ENCODE results near the gene RBM12. TPM values are rescaled to one million over a fixed set of nuclear protein-coding genes. Genes with fewer than 3 reads are reported as not detected.

Gene RBM12
- total RNA-seq, 1 donor from 2014 or later, result 139 TPM

DNA sequence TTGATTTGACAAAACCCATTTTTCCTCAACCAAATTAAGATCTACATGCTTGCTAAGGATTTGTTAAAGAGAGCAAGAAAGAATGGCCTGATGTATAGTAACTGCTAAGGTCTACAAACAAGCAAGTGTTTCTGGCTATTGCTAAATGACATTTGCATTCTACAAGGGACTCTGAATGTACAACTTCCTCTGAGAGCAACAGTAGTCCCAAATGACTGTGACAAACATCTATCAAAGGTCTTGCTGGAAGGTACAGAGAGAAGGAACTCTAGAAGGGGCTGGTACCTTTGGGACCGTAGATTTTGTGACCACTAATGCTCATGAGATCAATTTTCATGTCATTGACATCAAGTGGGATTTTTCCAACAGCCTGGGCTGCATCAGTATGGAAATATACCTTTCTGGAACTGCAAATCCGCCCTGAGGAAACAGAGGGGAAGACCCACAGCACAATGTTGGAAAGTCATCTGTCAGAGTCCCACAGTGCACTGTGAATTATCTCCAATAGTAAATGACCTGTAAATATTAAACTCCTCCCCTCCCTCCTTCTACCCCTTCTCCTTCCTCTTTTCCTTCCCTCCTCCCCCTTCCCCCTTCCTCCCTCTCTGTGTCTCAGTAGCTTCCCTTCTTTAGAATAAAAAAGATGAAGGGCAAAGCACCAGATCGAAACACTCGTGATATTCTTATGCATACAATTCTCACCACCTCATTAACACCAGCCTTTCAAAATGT, 15.9 kb upstream of the RBM12 start:
- ChIA-PET POLR2A (interaction anchor here (0.5 to 1.6 kb wide), 4 partner anchors 17 to 95 kb away, joined by 3 to 10 read pairs (median 5); partner anchors contain the start of gene RBM39), CTCF (no interaction called here)
- DNase-seq, result no peak
- H3K4me1 Mint-ChIP-seq, result peaks cover 14% of the 10 kb centered on the region
- intact Hi-C loops (cut with micrococcal nuclease), result no loop called here
- H3K9me3 Mint-ChIP-seq, result no peaks in the 10 kb centered on the region
- H3K4me3 Mint-ChIP-seq, result peak overlapping the region; percentile 2
- H3K27ac Mint-ChIP-seq, result peak overlapping the region; percentile 57
- peak; percentile 78 for ATAC-seq (ENCODE audit: low read depth)
- TF ChIP-seq, protein P1, sequence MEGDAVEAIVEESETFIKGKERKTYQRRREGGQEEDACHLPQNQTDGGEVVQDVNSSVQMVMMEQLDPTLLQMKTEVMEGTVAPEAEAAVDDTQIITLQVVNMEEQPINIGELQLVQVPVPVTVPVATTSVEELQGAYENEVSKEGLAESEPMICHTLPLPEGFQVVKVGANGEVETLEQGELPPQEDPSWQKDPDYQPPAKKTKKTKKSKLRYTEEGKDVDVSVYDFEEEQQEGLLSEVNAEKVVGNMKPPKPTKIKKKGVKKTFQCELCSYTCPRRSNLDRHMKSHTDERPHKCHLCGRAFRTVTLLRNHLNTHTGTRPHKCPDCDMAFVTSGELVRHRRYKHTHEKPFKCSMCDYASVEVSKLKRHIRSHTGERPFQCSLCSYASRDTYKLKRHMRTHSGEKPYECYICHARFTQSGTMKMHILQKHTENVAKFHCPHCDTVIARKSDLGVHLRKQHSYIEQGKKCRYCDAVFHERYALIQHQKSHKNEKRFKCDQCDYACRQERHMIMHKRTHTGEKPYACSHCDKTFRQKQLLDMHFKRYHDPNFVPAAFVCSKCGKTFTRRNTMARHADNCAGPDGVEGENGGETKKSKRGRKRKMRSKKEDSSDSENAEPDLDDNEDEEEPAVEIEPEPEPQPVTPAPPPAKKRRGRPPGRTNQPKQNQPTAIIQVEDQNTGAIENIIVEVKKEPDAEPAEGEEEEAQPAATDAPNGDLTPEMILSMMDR (IDR thresholded peaks at IDR 0.05), result no peak
- H3K36me3 Mint-ChIP-seq (ENCODE audit: low read depth), result peaks cover 25% of the 10 kb centered on the region
- no peaks in the 10 kb centered on the region for H3K27me3 Mint-ChIP-seq

DNA sequence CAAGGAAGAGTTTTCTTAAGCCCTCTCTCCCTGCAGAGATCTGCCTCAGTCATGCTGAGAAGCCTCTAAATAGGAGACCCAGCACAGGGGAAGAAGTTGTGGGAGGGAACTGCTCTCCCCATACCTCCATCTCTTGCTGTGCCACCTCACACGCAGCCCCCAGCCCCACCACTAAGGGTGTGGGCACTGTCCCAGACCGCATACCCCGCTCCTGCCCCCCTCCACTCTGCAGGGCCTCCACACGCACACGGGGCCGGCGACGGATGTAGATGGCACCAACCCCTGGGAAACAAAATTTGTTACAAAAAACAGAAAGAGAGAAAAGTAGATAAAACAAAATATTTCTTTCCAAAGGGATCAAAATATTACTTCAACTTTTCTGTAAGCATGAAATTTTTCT, 10.2 kb upstream of the RBM12 start:
- H3K4me1 Mint-ChIP-seq, result peaks cover under 1% of the 10 kb centered on the region
- H3K36me3 Mint-ChIP-seq (ENCODE audit: low read depth), result peaks cover 49% of the 10 kb centered on the region
- no peak overlapping the region for H3K27ac Mint-ChIP-seq
- no peak overlapping the region for H3K4me3 Mint-ChIP-seq
- ChIA-PET CTCF (no interaction called here), POLR2A (interaction anchor here (0.6 kb wide), 1 partner anchor 144 kb away, joined by 4 read pairs; no protein-coding TSS in a partner anchor)
- H3K9me3 Mint-ChIP-seq, result no peaks in the 10 kb centered on the region
- DNase-seq (no peak), ATAC-seq (ENCODE audit: low read depth) (no peak)
- intact Hi-C loops (cut with micrococcal nuclease), result no loop called here
- TF ChIP-seq, protein P1 (IDR thresholded peaks at IDR 0.05), result no peak
- no peaks in the 10 kb centered on the region for H3K27me3 Mint-ChIP-seq

DNA sequence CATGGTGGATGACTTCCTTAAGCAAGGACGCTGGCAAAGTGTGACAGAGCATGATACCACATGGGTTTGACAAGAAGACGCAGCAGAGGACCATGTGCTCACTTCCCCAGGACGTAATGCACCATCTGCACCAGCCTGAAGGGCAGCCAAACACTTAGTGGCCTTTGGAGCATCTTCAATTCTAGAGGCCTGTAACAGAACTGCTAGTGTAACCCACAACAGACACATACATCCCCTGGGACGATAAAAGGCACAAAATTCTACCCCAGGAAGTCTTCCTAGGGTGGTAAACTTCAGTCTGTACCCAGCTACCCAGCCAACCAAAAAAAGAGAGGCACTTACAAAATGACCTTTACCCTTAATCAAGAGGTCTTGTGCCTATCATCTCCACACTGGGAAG, 9.2 kb upstream of the RBM12 start:
- H3K4me1 Mint-ChIP-seq, result no peaks in the 10 kb centered on the region
- ChIA-PET POLR2A (no interaction called here), CTCF (no interaction called here)

DNA sequence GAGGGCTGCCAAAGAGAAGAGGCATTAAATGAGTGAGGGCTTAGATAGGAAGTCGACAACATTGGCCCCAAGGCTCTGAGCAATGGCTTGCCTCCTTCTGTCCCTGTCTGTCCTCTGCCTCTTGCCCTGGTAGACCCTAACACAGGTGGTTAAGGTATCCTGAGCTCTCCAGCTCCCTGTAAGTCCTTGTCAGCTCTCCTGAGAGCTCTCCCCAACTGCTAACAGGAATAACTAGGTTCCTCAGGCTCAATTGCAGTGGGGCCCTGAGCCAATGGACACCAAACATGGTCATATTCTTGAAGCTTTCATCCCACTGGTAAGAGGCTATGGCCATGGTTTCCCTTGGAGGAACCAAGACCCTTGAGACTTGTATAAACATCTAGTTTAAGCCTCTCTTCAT, 5.0 kb upstream of the RBM12 start:
- TF ChIP-seq, protein P1 (IDR thresholded peaks at IDR 0.05), result no peak
- no peaks in the 10 kb centered on the region for H3K9me3 Mint-ChIP-seq
- H3K27ac Mint-ChIP-seq, result no peak overlapping the region
- POLR2A ChIA-PET, result interaction anchor here (0.5 kb wide), 2 partner anchors 11 to 150 kb away, joined by 3 to 4 read pairs; no protein-coding TSS in a partner anchor
- peaks cover 59% of the 10 kb centered on the region for H3K36me3 Mint-ChIP-seq (ENCODE audit: low read depth)
- no peaks in the 10 kb centered on the region for H3K27me3 Mint-ChIP-seq
- no peak for ATAC-seq (ENCODE audit: low read depth)
- no peak for DNase-seq
- H3K4me1 Mint-ChIP-seq, result peaks cover 5% of the 10 kb centered on the region
- intact Hi-C loops (cut with micrococcal nuclease), result no loop called here
- no peak overlapping the region for H3K4me3 Mint-ChIP-seq
- CTCF ChIA-PET, result no interaction called here

More for the DNA sequence above, 9.2 kb upstream of the RBM12 start:
- H3K4me3 Mint-ChIP-seq, result no peak overlapping the region
- no peaks in the 10 kb centered on the region for H3K27me3 Mint-ChIP-seq
- no peaks in the 10 kb centered on the region for H3K9me3 Mint-ChIP-seq
- intact Hi-C loops (cut with micrococcal nuclease), result no loop called here
- no peak for ATAC-seq (ENCODE audit: low read depth)
- no peak for DNase-seq
- peaks cover 55% of the 10 kb centered on the region for H3K36me3 Mint-ChIP-seq (ENCODE audit: low read depth)
- no peak overlapping the region for H3K27ac Mint-ChIP-seq
- TF ChIP-seq, protein P1 (IDR thresholded peaks at IDR 0.05), result no peak

DNA sequence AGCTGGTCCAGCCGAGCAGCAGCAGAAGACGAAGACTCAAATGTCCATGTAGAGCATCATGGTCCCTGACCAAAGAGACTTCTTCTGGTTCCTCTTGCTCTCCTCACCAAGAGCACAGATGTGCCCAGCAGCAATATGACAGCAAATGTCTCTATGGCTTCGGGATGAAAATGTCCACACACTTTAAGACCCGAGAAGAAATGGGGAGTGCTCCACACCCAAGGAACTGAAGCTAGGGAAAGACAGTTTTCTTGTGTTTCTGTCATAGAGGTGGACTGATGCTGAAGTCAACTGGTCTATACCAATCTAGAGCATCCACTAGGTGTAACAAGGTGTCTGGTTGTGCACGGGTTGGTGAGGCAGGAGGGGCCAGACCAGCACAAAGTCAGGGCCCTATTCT, 4.5 kb upstream of the RBM12 start:
- no peak overlapping the region for H3K4me3 Mint-ChIP-seq
- ATAC-seq (ENCODE audit: low read depth) (no peak), DNase-seq (no peak)
- H3K27me3 Mint-ChIP-seq, result no peaks in the 10 kb centered on the region
- CTCF ChIA-PET, result no interaction called here
- TF ChIP-seq, protein P1 (IDR thresholded peaks at IDR 0.05), result no peak
- H3K36me3 Mint-ChIP-seq (ENCODE audit: low read depth), result peaks cover 59% of the 10 kb centered on the region
- intact Hi-C loops (cut with micrococcal nuclease), result no loop called here
- no peaks in the 10 kb centered on the region for H3K9me3 Mint-ChIP-seq
- no peak overlapping the region for H3K27ac Mint-ChIP-seq
- POLR2A ChIA-PET, result interaction anchor here (0.5 kb wide), 1 partner anchor 150 kb away, joined by 4 read pairs; no protein-coding TSS in a partner anchor
- peaks cover 5% of the 10 kb centered on the region for H3K4me1 Mint-ChIP-seq

All from activated B cell treated with CpG ODN at 0.5 μM for 24 hours (primary cell).